ENCODE data around the gene RAD51B.
A peak's percentile ranks its signal among the peaks of the same experiment; 100 is the strongest.

RAD51B gene

DNA sequence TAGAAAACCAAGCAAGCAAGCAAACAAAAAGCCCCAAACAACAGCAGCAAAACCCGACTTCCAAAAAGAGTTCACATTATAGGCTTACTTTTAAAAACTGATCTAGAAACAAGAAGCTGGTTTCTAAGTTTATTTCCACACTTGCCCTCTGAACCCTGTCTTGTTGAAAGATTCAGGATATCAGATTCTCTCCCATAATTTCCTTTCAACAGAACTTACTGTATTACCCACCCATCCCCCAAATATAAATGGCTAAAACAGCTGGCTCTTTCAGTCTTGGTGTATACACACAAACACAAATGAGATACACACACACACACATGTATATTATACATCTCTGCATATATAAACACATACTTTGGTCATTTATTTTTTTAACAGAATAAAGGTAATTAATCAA lies 512.4 kb downstream of the RAD51B start:
- no peak for DNase-seq (ENCODE audit: low spot score)

DNA sequence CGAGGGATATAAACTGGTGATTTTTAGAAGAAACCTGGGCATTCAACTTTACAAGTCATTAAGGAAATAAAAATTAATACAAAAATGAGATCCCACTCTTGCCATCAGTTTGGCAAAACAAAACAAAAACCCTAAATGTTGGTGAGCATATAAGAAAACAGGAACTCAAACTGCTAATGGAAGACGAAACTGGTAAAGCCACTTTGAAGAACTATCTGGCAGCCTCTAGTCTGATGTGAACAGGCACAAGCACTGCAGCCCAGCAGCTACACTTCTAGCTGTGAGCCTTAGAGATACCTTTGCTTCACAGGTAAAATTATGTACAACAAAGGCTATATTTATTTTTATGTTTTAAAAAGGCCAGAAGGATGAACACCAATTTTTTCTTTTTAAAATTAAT lies 513.7 kb downstream of the RAD51B start:
- DNase-seq (ENCODE audit: low spot score), result no peak

DNA sequence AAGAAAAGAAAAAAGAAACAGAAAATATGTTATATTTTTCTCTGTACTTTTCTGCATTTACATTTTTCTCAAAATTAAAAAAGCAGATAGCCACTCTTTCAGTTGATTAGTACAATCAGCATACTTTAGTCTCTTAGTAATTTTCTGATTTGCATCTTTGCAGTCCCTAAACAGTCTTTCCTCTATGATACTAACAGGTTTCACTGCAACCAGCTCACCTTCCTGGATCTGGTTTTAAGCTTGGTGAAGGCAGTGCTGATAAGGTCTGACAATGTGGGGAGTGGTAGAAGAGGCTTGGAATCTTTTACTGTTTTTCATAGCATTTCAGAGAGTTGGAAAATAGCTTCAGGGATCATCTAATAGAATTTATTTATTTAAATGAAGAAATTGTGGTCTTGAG lies 515.7 kb downstream of the RAD51B start:
- no peak for DNase-seq (ENCODE audit: low spot score)

DNA sequence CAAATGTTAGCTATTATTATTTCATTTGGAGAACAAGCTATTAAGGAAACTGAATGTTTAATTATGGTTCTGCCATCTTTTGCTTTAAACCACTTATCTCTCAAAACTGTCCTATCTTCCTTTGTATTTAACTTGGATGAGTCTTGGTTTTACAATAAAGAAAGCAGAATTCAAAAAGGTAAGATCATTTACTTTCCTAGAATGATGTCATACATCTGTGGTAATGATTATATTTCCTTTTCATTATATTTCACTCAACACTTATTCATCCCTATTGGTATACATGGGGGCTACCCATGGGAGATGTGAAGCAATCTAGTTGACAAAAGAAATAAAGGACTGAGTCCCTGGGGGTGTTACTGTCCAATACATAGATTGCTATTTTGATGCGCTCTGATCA lies 516.6 kb downstream of the RAD51B start:
- DNase-seq (ENCODE audit: low spot score), result no peak

DNA sequence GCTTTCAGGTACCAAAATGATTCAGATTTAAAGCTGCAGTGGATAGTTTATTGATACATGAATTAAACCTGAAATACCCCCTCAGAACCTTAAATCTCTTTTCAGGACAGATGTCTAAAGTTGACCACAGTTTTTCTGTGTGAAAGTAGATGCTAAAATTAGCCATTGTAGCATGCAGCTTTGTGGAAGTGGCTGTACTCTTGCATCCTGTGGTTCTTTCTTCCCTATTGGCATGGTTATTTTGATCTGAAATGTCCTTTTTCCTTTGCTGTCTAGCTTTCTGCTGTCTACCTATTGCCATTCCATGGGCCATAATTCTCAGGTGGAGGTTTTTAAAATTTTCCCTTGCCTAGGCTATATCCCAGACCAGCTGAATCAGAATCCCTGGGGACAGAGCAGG lies 517.7 kb downstream of the RAD51B start:
- peak; percentile 46 for DNase-seq (ENCODE audit: low spot score)

DNA sequence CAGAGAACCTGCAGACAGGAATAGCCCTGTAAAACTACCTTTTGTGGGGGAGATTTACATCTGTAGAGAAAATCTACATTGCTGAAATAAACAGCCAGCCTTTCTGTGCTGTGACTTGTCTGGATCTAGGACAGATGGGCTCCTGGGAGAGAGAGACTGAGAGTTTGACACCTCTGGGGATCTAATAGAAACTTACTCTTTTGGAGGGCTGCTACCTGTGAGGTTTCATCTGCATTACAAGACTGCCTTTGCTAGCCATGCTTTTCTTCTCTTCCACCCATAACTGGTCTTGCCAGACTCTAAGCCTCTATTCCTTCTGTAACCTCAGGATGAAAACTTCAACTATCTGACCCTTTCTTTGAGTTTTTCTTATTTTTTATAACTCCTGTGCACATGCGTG lies 520.7 kb downstream of the RAD51B start:
- DNase-seq (ENCODE audit: low spot score), result no peak

DNA sequence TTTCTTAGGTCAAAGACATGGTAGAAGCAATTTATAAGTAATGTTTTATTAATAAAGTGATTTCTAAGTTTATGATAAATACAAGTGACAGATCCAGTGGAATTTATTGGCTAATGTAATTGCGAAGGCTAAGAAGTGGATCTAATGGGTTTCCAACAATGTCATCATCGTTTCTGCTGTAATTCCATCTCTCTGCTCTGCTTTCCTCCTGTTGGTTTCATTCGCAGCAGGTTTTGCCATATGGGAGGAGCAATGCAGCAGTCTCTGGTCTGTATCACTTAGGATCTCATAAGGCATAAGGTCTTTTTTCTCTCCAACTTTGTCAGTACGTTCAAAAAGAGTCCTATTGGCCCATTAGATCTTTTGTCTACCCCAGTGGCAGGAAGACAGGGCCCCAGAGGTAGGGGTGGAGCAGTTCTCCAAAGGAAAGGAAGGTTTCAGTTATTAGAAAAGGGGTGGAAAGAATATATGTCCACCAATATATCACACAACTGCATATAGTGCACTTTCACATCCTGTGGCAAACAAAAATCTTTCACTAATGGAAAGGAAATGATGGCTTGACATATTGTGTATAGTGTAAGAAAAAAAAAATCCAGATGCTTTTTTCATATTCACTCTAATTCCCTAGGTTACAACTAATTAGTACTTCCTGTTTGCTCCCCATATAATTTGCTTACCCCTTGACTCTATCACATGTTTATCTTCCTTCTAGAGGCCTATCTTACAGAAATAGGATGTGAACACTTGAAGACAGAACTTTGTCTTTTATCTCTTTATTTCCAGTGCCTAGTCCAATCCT lies 522.0 kb downstream of the RAD51B start:
- no peak for DNase-seq (ENCODE audit: low spot score)

DNA sequence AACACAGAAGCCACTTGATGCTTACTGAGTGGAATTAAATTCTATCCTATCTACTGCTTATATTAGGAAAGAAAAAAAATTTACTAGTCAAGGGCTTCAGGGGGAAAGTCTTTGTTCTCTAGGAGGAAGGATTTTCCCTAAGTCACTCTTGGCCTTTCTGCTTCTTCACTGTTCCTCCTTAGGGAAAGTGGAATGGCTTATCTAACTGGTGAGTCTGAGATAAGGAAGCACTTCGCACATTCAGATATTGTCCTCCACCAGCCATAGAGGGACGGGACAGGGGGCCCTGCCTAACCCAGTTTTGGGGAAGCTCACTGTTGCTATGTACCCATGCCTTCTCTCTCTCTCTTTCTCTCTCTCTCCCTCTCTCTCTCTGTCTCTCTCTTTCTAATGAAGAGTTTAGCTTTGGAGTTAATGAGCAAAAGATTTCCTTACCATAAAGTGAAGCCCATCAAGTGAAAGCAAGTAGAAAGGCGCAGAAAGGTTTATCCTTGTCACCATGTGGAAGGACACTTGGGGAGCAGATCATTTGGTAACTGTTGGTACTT lies 522.7 kb downstream of the RAD51B start:
- no peak for DNase-seq (ENCODE audit: low spot score)

DNA sequence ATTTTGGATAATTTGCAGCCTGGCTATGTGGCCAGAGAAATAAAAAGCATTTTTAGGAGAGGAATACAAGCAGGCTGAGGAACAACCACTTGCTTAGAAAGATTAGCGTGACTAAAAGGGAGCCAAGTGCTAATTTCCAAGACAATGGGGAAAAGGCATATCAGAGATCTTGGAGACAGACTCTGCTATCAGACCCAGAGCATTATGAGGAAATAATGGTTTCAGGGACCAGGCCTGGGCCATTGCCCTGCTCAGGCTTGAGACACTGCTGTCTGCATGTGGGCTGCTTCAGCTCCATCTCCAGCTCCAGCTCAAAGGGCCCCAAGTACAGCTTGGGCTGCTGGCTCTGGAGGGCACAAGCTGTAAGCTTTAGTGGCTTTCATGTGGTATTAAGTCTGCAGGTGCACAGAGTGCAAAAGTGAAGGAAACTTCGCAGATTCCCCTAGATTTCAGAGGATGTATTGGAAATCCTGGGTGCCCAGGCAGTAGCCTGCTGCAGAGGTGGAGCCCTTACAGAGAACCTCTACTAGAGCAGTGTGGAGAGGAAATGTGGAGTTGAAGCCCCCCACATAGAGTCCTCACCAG lies 524.0 kb downstream of the RAD51B start:
- no peak for DNase-seq (ENCODE audit: low spot score)

DNA sequence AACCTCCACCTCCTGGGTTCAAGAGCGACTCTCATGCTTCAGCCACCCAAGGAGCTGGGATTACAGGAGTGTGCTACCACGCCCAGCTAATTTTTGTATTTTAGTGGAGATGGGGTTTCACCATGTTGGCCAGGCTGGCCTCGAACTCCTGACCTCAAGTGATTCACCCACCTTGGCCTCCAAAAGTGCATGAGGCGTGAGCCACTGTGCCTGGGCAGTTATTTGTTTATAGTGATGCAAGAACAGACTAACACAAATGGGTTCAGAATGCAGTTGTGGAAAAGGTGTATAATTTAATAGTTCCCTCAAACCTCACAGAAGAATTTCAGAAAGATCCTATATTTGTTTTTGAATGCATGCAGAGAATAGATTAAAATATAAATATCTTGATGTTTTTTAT lies 526.2 kb downstream of the RAD51B start:
- DNase-seq (ENCODE audit: low spot score), result no peak

DNA sequence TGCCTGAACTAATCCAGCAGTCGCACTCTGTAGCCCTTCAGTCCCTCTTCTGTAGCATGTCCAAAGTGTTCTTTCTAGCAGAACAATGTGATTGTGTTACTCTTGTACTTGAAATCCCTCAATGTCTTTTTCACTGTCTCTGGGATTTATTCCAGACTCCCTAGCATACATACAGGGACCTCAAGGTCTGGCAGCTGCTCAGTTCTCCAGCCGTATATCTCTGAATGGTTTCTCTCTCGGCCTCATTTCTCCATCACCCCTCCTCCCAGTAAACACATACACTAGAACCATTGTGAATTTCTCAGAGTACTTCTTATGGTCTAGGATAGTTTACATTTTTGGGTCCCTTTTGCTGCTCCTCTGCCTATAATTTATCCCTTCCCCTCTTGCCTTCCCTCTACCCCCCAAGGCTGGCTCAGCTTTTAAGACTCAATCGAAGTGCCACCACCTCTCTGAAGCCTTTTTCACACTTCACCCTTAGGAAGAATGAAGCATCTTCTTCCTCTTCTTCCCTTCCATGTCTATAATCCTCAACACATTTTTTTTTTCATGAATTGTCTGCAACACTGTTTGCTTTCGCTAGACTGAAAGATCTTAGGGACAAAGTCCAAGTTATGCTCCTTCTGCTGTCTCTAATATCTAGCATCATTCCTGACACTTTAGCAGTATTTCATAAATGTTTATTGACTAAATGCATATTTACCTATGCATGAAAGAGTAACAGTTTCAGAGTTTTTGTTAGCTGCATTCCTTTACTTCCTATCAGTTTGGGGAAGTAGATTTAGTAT lies 527.2 kb downstream of the RAD51B start:
- DNase-seq (ENCODE audit: low spot score), result peak; percentile 79

DNA sequence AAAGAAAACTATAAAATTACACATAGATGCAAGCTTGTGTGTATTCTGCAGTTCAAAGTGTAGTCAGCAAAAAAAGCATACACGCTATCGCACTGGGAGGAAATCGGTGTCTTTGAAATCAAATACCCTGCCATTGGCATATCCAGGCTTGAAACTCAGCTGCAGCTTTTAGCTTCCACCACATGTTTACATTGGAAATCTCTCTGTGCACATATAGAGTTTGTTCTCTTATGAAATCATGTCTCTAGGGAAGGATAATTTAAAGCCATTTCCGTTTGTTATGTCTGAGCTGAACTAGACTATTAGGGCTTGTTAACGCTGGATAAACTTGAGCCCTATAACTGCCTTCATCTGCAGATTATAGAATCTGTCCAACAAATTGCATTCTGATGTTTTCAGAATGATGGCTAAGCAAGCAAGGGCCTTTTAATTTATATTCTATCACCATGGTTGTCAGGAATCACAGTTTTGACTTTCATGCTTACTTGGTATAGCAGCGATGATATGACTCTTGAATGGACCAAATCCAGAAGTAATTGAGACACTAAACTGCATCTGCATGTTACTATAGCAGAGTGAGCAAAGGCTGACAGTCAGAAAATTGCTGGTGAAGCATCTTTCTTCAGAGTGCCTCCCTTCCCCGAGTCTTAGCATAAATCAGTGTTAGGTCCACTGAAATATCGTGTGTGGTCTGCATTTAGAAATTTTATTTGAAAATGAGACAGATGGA lies 530.5 kb downstream of the RAD51B start:
- no peak for DNase-seq (ENCODE audit: low spot score)

DNA sequence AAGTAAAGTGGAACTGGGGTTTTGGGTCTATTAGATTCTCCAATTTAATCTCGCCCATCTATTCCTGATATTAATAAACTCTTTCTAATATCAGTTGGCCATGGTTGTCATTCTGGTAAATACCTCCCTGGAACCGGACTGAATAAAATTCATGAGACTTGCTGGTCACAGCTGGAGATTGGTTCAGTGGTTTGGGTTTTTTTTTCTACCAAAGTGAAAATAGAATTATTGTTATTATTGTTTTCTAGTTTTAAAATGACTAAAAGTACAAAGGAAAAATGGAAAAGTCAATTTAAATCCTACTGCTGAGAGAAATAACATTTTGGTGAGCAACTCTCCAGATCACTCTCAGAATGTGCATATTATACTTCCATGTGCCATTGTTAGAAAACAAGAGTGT lies 535.8 kb downstream of the RAD51B start:
- no peak for DNase-seq (ENCODE audit: low spot score)

DNA sequence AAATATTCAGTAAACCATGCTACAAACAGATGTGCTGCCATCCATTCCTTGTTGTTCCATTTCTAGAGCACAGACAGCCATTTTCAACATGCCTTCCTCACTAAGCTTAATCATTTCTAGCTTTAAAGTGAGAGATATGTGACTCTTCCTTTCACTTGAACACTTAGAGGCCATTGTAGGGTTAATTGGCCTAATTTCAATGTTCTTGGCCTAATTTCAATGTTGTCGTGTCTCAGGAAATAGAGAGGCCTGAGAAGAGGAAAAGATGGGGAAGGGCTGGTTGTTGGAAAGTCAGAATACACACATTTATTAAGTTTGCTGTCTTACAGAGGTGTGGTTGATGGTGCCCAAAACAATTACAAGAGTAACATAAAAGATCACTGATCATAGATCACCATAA lies 538.2 kb downstream of the RAD51B start:
- no peak for DNase-seq (ENCODE audit: low spot score)

DNA sequence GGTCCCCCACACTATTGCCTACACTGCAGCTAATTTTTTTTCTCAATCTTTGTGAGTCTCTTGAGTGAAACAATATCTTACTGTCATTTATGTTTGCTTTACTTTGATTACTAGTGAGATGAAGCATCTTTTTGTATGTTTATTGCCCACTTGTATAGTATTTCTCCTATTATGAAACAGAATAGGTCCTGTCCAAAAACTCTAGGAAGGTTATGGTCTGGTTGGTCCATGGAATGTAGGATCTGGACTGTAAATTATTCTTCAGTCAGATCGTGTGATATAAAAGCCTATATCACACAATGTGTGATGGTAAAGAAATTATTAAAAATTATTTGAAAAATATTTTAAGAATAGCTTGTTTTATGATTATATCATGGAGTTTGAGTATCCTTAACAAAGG lies 538.9 kb downstream of the RAD51B start:
- no peak for DNase-seq (ENCODE audit: low spot score)

DNA sequence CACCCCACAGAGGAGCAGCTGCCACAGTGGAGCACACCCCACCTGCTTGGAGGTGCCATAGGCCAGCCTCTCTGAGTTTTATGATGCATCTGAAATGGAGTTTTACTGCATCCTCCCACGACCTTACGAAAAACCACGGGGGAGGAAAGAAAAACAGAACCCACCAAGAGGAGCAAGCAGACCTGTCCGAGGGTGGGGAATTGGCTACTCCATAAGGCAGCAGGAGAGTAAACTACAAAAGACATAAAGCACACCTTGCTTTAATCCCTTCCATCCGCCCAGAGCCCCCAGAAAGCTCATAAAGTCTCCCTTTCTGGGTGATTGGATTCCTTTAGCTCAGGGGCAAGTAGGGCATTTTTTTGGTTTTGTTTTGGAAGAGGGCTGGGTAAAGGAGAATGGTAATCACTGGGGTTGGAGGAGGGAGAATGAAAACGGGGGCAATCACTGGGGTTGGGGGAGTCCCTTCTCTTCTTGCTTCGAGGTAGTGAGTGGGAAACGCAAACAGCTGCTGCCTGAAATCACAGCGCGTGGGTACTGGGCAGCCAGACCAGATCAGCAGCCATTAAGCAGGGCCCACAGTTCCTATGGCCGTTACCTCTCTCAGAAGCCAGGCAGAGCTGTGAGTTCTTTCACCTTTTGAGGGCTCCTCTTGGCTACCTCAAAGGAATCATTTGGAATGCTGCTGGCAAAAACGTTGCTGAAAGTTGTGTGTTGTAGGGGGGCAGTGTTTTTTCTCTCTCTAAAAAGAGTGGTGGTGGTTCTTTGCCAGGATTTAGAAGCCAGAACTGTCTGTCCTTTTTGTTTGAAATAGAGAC lies 539.6 kb downstream of the RAD51B start:
- DNase-seq (ENCODE audit: low spot score), result peak; percentile 61

DNA sequence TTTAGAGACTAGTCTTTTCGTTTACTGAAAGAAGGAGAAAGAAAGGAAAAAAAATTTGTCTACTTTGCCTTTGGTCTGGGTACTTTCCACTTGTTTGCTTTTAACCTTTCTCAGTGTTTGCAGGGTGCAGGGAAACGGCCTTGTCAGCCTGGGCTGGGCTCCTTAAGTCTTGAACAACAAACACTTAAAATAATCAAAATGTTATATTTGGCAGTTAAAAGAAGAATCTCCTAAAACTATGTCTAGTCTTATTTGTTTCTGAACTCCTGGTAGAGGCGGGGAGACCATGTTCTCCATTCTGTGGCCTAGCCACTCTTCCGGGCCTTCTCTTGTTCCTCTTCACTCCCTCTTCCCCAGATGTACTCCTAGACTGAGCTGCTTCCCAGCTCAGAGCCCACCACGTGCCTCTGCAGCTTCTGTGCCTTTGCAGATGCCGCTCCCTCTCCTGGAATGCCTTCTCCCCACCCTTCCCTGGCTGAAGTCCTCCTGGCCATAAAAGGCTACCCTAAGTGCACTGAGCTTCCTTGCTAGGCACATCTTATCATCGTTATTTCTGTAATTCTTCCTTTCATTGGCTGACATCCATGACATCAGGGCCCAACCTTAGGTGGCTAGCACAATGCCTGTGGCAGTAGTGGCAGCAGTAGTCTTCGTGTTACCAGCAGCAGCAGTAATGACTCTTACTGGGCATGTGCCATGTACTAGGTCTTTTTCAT lies 540.4 kb downstream of the RAD51B start:
- peak; percentile 59 for DNase-seq (ENCODE audit: low spot score)

DNA sequence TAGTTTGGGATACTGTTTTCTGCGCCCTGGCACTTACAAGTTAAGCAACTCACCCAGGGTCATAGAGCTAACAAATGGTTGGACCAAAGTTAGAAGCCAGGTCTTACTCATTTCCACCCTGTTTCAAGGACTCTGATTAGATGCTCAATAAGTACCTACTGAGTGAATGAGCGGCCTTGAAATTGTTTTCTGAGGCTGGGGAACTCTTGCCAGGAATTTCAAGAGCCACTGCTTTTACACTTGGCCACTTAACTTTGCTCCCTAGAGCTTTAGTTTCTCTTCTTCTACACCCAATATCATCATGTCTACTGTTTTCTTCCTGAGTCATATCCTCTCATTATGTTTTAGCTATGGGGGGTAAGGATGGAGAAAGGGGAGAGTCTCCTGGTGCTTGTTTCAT lies 541.7 kb downstream of the RAD51B start:
- DNase-seq (ENCODE audit: low spot score), result no peak

DNA sequence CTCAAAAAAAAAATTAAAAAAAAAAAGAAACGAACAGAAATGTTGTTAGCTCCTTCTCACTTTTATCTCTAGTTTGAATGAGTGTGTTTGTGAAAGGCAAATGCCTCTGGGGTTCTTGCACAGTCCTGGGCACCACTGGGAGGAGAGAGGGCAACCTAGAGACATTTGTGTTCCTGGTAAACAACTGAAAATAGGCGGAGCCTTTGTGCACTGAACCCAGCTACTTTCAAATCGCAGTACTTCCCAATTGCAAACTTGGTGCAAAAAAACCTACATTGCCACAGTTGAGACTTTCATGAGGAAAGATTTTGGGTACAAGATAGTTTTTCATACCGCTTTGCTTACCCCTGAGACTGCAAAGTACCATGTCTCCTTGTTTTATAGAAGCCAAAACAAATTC lies 543.3 kb downstream of the RAD51B start:
- no peak for DNase-seq (ENCODE audit: low spot score)

DNA sequence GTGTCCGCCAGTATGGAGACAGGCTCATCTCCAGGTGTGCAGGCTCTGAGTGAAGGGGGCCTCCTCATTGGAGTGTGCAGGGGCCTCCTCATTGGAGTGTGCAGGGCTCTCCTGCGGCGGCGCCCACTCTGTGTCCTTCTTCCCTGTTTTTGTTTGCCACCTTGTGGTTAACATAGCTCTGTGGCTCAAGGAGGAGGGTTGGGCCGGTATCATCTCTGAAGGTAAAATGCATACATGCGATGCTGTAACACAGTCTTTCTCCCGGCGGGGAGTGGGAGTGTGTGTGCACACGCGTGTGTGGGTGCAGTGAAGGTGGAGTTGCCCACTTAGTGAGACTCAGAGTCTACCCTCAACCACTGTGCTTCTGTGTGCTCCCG lies 543.9 kb downstream of the RAD51B start:
- DNase-seq (ENCODE audit: low spot score), result no peak

All from globus pallidus (tissue), 1 donor.